Stomach smooth muscle (tissue), 2 donors: ENCODE data around the gene REEP3.

Experiments used
- H3K27ac ChIP-seq: one replicate; pipeline ENCODE4 v1.7.0; 2013; ENCODE audit warnings: mild to moderate bottlenecking, low read length, inconsistent platforms
- H3K27me3 ChIP-seq, 2 donors: one replicate each; pipeline ENCODE4 v1.7.0; 2013; ENCODE audit warnings: low read length in 2 of 2; ENCODE audit not compliant: insufficient read depth in 2 of 2, control insufficient read depth in 1 of 2
- H3K36me3 ChIP-seq, 2 donors: one replicate each; pipeline ENCODE4 v1.7.0; 2013; ENCODE audit warnings: low read length in 2 of 2; ENCODE audit not compliant: control insufficient read depth in 2 of 2, insufficient read depth in 2 of 2
- H3K4me1 ChIP-seq: one replicate; pipeline ENCODE4 v1.7.0; 2013; ENCODE audit warnings: low read length; ENCODE audit not compliant: control insufficient read depth, insufficient read depth
- H3K4me3 ChIP-seq, 2 donors: one replicate each; pipeline ENCODE4 v1.7.0; 2013; ENCODE audit warnings: low read length in 2 of 2
- H3K9ac ChIP-seq, 2 donors: one replicate each; pipeline ENCODE4 v1.7.0; 2013; ENCODE audit warnings: low read length in 2 of 2, mild to moderate bottlenecking in 1 of 2
- H3K9me3 ChIP-seq, 2 donors: one replicate each; pipeline ENCODE4 v1.7.0; 2013; ENCODE audit warnings: low read length in 2 of 2; ENCODE audit not compliant: control insufficient read depth in 2 of 2
- donor health status: healthy.
- donor health status: Pancreatic carcinoma.

Gene REEP3

DNA sequence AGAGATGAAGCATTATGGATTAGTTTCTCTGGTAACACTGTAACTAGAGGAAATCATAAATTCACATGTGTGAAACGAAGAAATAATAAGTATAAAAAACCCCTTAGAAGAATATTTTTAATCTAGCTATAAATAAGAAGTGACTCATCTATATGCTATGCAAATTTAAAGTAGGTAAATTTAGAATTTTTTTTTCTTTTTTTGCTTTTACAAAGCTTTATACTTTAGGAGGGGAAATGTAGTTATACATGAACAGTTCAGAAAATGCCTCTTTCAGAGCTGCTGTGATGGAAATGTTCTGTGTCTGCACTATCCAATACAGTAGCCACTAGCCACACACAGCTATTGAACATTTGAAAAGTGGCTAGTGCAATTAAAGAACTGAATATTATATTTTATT lies 87.3 kb downstream of the REEP3 start:
- Histone ChIP-seq H3K9me3 (no peaks in the 10 kb centered on the region), H3K36me3 (no peaks in the 10 kb centered on the region), H3K9ac (no peak overlapping the region), H3K27ac (no peak overlapping the region), H3K4me1 (no peaks in the 10 kb centered on the region), H3K27me3 (no peaks in the 10 kb centered on the region), H3K4me3 (no peak overlapping the region)

DNA sequence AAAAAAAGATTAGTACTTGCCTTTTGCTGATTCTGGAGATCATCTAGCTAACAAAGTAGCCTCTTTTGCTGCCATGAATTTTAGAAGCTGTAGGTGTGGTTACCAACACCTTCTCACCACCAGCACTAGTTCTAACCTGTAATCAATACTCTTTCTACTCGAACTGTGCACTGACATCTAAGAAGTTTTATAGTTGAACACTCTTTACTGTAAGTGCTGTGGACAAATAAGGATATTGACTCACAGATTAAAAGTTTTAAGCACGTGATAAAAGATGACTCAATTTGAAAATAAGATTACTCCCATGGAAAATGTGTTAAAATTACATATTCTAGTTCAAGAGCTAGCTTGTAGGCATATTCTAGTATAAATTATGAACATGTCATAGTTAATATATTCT lies 89.9 kb downstream of the REEP3 start:
- Histone ChIP-seq H3K4me1 (no peaks in the 10 kb centered on the region), H3K27me3 (no peaks in the 10 kb centered on the region), H3K36me3 (peaks cover 0 to 2% of the 10 kb centered on the region in 2 donors), H3K4me3 (no peak overlapping the region), H3K9me3 (no peaks in the 10 kb centered on the region), H3K9ac (no peak overlapping the region), H3K27ac (no peak overlapping the region)

DNA sequence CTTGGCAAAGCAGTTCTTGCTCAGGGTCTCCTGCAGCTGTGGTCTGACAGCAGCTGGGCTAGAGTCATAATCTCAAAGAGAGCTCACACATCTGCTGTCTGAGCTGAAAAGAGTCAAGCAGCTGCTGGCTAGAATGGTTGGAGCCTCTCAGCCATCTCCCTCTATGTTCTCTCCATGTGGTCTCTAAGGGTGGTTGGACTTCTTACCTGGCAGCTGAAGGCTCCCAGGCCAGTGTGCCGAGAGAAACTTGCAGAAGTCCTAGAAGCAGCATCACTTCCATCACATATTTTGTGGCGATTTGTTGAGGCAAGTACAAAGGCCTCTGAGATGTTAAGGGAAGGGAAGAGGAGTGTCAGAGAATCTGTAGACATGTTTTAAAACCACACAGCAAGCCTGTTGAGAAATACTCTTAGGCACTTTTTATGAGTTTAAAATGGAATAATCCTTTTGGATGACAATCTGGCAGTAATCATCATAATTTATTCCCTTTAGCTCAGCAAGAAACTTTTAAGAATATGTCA lies 93.2 kb downstream of the REEP3 start:
- Histone ChIP-seq H3K27ac (no peak overlapping the region), H3K9ac (no peak overlapping the region), H3K27me3 (no peaks in the 10 kb centered on the region), H3K4me1 (no peaks in the 10 kb centered on the region), H3K4me3 (no peak overlapping the region), H3K36me3 (peaks cover 0 to 5% of the 10 kb centered on the region in 2 donors), H3K9me3 (no peaks in the 10 kb centered on the region)

DNA sequence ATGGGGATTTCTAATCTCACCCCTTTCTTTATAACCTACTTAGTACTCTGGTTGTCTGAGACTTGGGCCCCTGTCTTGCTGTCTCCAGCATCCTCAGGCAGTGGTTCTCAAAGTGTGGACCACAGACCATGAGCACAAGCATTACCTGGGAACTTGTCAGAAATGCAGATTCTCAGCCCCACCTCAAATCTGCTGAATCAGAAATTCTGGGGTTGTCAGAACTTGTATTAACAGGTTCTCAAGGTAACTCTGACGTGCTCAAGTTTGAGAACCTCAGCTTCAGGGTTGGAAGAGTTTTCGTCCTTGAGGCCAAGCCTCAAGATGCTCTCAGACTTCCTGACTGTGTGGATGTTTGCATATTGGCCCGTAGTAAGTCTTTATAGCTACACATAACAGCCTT lies 97.4 kb downstream of the REEP3 start:
- Histone ChIP-seq H3K27ac (no peak overlapping the region), H3K27me3 (no peaks in the 10 kb centered on the region), H3K4me1 (no peaks in the 10 kb centered on the region), H3K9me3 (no peaks in the 10 kb centered on the region), H3K36me3 (peaks cover 3 to 5% of the 10 kb centered on the region in 2 donors), H3K4me3 (no peak overlapping the region), H3K9ac (no peak overlapping the region)

DNA sequence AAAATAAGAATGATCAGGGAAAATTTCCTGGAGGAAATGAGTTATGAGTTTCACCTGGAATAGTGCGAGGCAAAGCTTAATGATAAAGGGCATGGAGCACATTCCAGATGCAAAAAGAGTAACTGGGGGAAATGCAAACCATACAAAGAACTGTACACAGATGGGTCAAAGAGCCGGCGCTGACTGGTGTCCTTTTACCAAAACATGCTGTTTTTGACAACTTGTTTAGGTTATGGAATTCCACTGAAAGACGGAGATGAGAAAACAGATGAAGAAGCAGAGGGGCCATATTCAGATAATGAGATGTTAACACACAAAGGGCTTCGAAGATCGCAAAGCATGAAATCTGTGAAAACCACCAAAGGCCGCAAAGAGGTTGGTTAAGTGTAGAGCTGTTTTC lies 98.2 kb downstream of the REEP3 start:
- H3K27me3 ChIP-seq = no peaks in the 10 kb centered on the region
- H3K9ac ChIP-seq = no peak overlapping the region
- no peak overlapping the region for H3K27ac ChIP-seq
- H3K9me3 ChIP-seq = no peaks in the 10 kb centered on the region
- H3K4me3 ChIP-seq = no peak overlapping the region
- H3K36me3 ChIP-seq = peaks cover 3 to 4% of the 10 kb centered on the region in 2 donors
- H3K4me1 ChIP-seq = no peaks in the 10 kb centered on the region

DNA sequence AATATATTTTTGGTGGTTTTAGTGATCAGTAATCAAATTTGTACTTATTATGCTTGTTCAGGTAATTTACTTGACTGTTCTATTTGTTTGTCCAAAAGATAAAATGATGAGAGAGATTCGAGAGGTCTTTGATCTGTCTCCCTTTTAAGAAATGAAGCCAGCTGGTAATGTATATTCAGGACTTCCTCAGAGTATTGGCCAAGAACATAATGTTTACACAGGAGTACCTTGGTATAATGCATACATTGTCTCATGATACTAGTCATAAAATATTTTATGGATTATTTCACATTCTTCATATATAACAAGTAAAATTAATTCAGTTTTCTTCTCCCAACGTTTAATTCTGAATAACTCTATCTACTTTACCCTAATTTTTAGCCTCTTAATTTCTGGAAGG lies 100.9 kb downstream of the REEP3 start:
- Histone ChIP-seq H3K27me3 (no peaks in the 10 kb centered on the region), H3K4me1 (no peaks in the 10 kb centered on the region), H3K36me3 (peaks cover under 1 to 3% of the 10 kb centered on the region in 2 donors), H3K4me3 (no peak overlapping the region), H3K9me3 (no peaks in the 10 kb centered on the region), H3K27ac (no peak overlapping the region), H3K9ac (no peak overlapping the region)

DNA sequence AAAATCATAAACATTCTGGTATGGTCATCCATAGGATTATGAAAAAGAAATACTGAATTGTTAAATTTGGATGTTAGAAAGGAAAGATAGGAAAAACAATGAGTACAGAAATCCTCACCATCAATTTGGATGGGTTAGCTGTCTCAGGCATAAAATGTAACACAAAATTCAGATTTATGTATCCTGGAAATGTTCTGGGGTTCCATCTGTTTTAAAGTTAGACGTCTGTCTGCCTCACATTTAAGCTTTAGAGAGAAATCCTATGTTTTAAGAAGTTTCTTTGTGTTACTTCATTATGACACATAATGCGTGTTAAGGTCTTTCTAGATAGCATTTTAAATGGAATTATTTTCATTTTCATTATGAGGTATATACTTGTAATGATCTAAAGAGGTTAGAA lies 103.5 kb downstream of the REEP3 start:
- Histone ChIP-seq H3K4me1 (peaks cover 9% of the 10 kb centered on the region), H3K27ac (no peak overlapping the region), H3K9ac (no peak overlapping the region), H3K36me3 (peaks cover 0 to 3% of the 10 kb centered on the region in 2 donors), H3K27me3 (no peaks in the 10 kb centered on the region), H3K4me3 (no peak overlapping the region), H3K9me3 (no peaks in the 10 kb centered on the region)

DNA sequence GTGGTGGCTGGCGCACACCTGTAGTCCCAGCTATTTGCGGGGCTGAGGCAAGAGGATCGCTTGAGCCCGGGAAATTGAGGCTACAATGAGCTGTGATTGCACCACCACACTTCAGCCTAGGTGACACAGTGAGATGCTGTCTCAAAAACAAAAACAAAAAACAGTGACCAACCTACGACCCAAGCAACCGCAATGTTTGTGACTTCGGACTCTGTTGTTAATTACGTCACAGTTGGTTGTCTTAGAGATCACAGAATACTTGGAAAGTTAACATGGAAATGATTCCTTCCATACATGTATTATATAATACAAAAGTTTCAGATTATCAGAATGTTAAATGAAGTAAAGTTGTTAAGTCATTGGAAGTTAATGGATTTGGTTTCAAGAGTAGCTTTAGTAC lies 106.2 kb downstream of the REEP3 start:
- H3K4me3 ChIP-seq = no peak overlapping the region
- H3K27ac ChIP-seq = no peak overlapping the region
- H3K4me1 ChIP-seq = peaks cover 21% of the 10 kb centered on the region
- no peaks in the 10 kb centered on the region for H3K9me3 ChIP-seq
- H3K36me3 ChIP-seq = no peaks in the 10 kb centered on the region
- no peak overlapping the region for H3K9ac ChIP-seq
- no peaks in the 10 kb centered on the region for H3K27me3 ChIP-seq

DNA sequence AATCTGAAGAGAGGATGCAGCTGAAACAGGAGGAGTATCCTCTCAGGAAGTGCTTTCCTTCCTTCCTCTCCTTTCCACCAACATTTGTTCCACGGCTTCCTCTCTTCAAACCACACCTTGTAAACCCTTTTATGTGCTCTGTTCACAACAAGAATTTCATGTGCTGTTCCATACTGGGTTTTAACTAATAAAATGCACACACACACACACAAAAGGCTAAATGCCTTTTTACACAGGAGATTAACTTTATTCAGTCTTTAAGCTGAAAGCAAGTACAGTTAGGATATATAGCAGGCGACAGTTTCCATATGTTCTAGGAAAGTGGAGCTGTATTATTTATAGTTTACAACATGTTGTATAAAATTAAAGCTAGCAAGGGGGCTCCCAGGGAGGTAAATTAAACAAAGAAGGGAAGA lies 106.7 kb downstream of the REEP3 start:
- Histone ChIP-seq H3K9ac (no peak overlapping the region), H3K9me3 (no peaks in the 10 kb centered on the region), H3K36me3 (no peaks in the 10 kb centered on the region), H3K4me1 (peaks cover 21% of the 10 kb centered on the region), H3K4me3 (no peak overlapping the region), H3K27me3 (no peaks in the 10 kb centered on the region), H3K27ac (no peak overlapping the region)

DNA sequence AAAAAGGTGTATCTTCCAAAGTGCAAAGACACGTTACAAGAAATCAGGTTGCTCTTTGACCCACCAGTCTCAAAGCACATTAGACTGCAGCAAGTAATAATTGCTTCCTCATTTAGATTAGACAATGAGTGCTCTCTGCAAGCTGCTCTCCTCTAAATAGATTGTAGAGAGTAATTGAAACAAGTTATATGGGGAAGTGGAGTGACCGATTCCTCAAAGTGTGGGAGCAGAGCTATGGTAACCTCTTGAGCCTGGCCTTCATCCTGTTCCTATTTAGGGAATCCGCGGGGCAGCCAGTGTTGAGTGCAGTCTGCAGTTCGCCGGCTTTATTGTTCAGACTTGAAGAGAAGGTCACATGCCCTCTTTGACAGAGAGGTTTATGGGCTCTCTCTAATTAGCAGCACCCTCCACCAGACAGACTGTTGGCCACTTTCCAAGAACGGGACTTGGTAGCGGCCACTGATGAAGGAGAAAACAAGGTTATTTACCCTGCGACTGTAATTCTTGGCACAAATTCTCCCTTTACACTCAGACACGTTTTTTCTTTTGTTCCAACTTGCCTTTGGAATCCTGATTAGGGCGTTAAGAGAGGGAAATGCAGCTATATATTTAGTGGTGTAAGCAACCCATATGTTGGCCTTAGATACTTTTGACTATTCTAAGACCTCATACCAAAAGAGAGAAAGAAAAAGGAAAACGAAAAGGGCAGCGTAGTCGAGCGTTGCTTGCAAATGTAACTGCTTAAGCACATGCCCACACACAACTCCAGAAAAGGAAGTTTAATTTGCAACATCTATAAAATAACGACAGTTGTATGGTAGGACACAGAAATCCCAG lies 107.5 kb downstream of the REEP3 start:
- Histone ChIP-seq H3K36me3 (no peaks in the 10 kb centered on the region), H3K9me3 (no peaks in the 10 kb centered on the region), H3K4me1 (peaks cover 21% of the 10 kb centered on the region), H3K27me3 (no peaks in the 10 kb centered on the region), H3K4me3 (peak overlapping the region; percentile 64 to 86), H3K27ac (peak overlapping the region; percentile 99), H3K9ac (peak overlapping the region; percentile 71 to 85)
